Bone marrow (tissue), 2 donors: ENCODE measurements around the gene TPM3.
"Not testable (repeated sequence)": the region's sequence is repeated elsewhere in the genome, so short reads cannot be mapped to it uniquely, and the experiment has no call there.

Experiments used
- DNase-seq, 2 donors: peaks; one replicate each; lab custom pipeline; 2025; lab: John Stamatoyannopoulos, UW

Gene TPM3

GRCh38 chr1:154191990-154192461, at the start of gene TPM3:
TPM3 (minus strand) TSS chr1:154192100; CDS start chr1:154192018, 82 bp downstream.
- DNase-seq, result peak in 1 of 2 donors; percentile 32

GRCh38 chr1:154240294-154240833, 48.5 kb upstream of the TPM3 start:
- no peak for DNase-seq

GRCh38 chr1:154239491-154239890, 47.6 kb upstream of the TPM3 start:
- no peak for DNase-seq

- no peak for DNase-seq
These were observed 46.1 kb upstream of the TPM3 start for GRCh38 chr1:154237880-154238506.

- DNase-seq, result no peak
These were observed 45.5 kb upstream of the TPM3 start for GRCh38 chr1:154237435-154237834.

GRCh38 chr1:154236855-154237254, 45.0 kb upstream of the TPM3 start:
- DNase-seq, result no peak

- DNase-seq, result not testable (repeated sequence)
These were observed 41.2 kb upstream of the TPM3 start for GRCh38 chr1:154233127-154233526.

- DNase-seq, result not testable (repeated sequence)
These were observed 39.2 kb upstream of the TPM3 start for GRCh38 chr1:154231112-154231511.

GRCh38 chr1:154225370-154225769, 33.5 kb upstream of the TPM3 start:
- DNase-seq, result no peak

GRCh38 chr1:154223621-154224020, 31.7 kb upstream of the TPM3 start:
- DNase-seq, result no peak

- no peak for DNase-seq
These were observed 31.0 kb upstream of the TPM3 start for GRCh38 chr1:154222918-154223317.

- DNase-seq, result no peak
These were observed 30.6 kb upstream of the TPM3 start for GRCh38 chr1:154222518-154222917.

GRCh38 chr1:154221278-154222001, 29.5 kb upstream of the TPM3 start:
- DNase-seq, result peak; percentile 61

- DNase-seq, result no peak
These were observed 29.0 kb upstream of the TPM3 start for GRCh38 chr1:154220970-154221277.

- DNase-seq, result peak; percentile 89 to 98
These were observed 28.4 kb upstream of the TPM3 start, which contains the start of gene UBAP2L for GRCh38 chr1:154220071-154220969. UBAP2L (plus strand) TSS chr1:154220955; CDS start chr1:154225124, 4,169 bp downstream.

- no peak for DNase-seq
These were observed 27.6 kb upstream of the TPM3 start for GRCh38 chr1:154219541-154219940.

- DNase-seq, result no peak
These were observed 26.6 kb upstream of the TPM3 start for GRCh38 chr1:154218545-154218944.

- DNase-seq, result no peak
These were observed 21.4 kb upstream of the TPM3 start for GRCh38 chr1:154213274-154213673.

GRCh38 chr1:154212083-154212482, 20.2 kb upstream of the TPM3 start:
- DNase-seq, result no peak

- no peak for DNase-seq
These were observed 16.9 kb upstream of the TPM3 start for GRCh38 chr1:154208677-154209388.

GRCh38 chr1:154207262-154207661, 15.4 kb upstream of the TPM3 start:
- no peak for DNase-seq

- DNase-seq, result no peak
These were observed 14.3 kb upstream of the TPM3 start, which contains the start of gene CFAP141 for GRCh38 chr1:154206196-154206595. CFAP141 (minus strand) TSS chr1:154206333; CDS start chr1:154206307, 26 bp downstream.
